A673 (cell line): ENCODE measurements around the gene UBASH3B. TPM values are rescaled to one million over a fixed set of nuclear protein-coding genes. Genes with fewer than 3 reads are reported as not detected.

Source experiments
- BruUV-seq: library from RNA; stranded (reverse); fragments of 400-500 nt; replicated peaks from 2 replicates; lab custom pipeline; 2021; lab: Mats Ljungman, UMichigan
- CTCF ChIA-PET: fragments of 300-600 bp; sonication (Branson Sonifier 250); formaldehyde crosslinking; loops from one replicate; lab custom pipeline; 2022; ENCODE audit warnings: antibody characterized with exemption; lab: Charles Lee
- POLR2A ChIA-PET: fragments of 300-600 bp; sonication (Branson Sonifier 250); formaldehyde crosslinking; loops from one replicate; lab custom pipeline; 2022; ENCODE audit warnings: antibody characterized with exemption; ENCODE audit not compliant: low non-redundant PET; lab: Charles Lee
- DNase-seq: peaks from one replicate; pipeline ENCODE4 v3.0.0-alpha.2; 2015; ENCODE audit warnings: low spot score
- H3K27ac ChIP-seq: fragments of 200-600 bp; sonication (generic); 2 replicates; pipeline ENCODE4 v1.5.1; 2016; ENCODE audit warnings: mixed run types, low read depth, mild to moderate bottlenecking, mixed read lengths, antibody characterized with exemption, low read length; ENCODE audit not compliant: poor library complexity, severe bottlenecking
- H3K27me3 ChIP-seq: fragments of 200-600 bp; sonication (generic); replicated peaks from 2 replicates; pipeline ENCODE4 v1.6.1; 2017; ENCODE audit warnings: mixed run types, low read depth, mild to moderate bottlenecking, mixed read lengths, antibody characterized with exemption, low read length; ENCODE audit not compliant: insufficient read depth, poor library complexity
- H3K36me3 ChIP-seq: fragments of 200-600 bp; sonication (generic); 2 replicates; pipeline ENCODE4 v1.6.1; 2016; ENCODE audit warnings: mixed run types, mild to moderate bottlenecking, mixed read lengths, antibody characterized with exemption, low read length; ENCODE audit not compliant: insufficient read depth, poor library complexity, severe bottlenecking
- H3K4me1 ChIP-seq: fragments of 200-600 bp; sonication (generic); 2 replicates; pipeline ENCODE4 v1.6.1; 2017; ENCODE audit warnings: mixed run types, mild to moderate bottlenecking, mixed read lengths, antibody characterized with exemption, low read length; ENCODE audit not compliant: insufficient read depth, poor library complexity, severe bottlenecking
- H3K4me3 ChIP-seq: fragments of 200-600 bp; sonication (generic); 2 replicates; pipeline ENCODE4 v1.5.1; 2016; ENCODE audit warnings: low read depth, mixed run types, mild to moderate bottlenecking, mixed read lengths, low read length; ENCODE audit not compliant: poor library complexity, severe bottlenecking
- H3K9me3 ChIP-seq: fragments of 200-600 bp; sonication (generic); 2 replicates; pipeline ENCODE4 v1.6.1; 2016; ENCODE audit warnings: mixed run types, low read depth, mild to moderate bottlenecking, mixed read lengths, antibody characterized with exemption, low read length; ENCODE audit not compliant: poor library complexity, severe bottlenecking
- EZH2 ChIP-seq: fragments of 200-600 bp; sonication (generic); IDR thresholded peaks from 2 replicates; pipeline ENCODE4 v1.6.1; 2017; ENCODE audit warnings: borderline replicate concordance, low read depth, mild to moderate bottlenecking, mixed read lengths, antibody characterized with exemption, low read length; ENCODE audit not compliant: poor library complexity, severe bottlenecking
- intact Hi-C: fragments of 100-400 bp; cut with micrococcal nuclease; formaldehyde crosslinking; loops from one replicate; pipeline ENCODE4 v1.10.0; 2022; ENCODE audit not compliant: unreplicated experiment
- total RNA-seq: library from RNA; stranded (reverse); gene quantifications from 2 replicates; pipeline ENCODE4 v1.2.3, GENCODE V29; 2021
- TF ChIP-seq, protein P1 (sequence below): fragments of 300-800, 200-600 bp; sonication (generic); conservative IDR thresholded peaks from 2 replicates; pipeline ENCODE4 v1.5.1; 2017; ENCODE audit warnings: low read depth, mild to moderate bottlenecking, antibody characterized with exemption, low read length, moderate library complexity, mixed read lengths

Gene UBASH3B
- total RNA-seq, 1 experiment from 2014 or later, result 15.3 TPM

DNA sequence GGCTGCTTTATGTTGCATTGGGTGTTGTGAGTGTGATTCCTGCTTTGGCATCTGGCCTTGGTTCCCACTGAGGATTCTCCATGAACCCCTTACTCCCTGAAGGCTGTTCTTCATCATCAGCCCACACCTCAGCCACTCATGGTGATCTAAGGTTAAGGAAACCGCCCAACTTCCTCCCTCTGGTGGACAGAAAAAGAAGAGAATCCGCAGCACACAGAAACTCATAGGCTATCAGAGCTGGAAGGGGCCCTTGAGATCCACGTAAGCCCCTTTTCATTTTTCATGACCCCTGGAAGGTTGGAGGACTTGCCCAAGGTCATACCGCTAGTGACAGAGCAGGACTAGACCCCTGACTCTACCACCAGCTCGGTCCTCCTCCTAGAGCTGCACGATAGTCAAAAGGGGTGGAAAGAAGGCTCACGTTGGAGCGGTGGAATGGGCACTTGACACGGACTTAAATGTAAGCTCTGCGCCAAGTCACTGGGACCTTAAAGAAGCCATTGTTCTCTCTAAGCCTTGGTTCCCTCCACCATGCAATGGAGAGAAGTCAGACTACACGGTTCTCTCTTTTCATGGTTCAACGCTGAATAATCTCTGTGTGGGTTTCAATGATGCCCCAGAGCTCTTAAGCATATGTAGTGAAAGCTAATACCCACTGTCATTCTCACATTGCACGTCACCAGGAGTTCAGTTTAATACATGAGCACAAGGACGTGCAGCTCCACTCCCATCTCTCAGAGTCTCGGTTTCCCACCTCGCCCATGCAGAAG, 99.2 kb downstream of the UBASH3B start:
- Histone ChIP-seq H3K4me1 (peaks cover 49% of the 10 kb centered on the region), H3K36me3 (no peaks in the 10 kb centered on the region), H3K27ac (no peak overlapping the region), H3K4me3 (no peak overlapping the region), H3K9me3 (no peaks in the 10 kb centered on the region), H3K27me3 (no peaks in the 10 kb centered on the region)
- POLR2A ChIA-PET, result no interaction called here
- BruUV-seq, result no TSS peak
- DNase-seq, result peak; percentile 59
- no peak for TF ChIP-seq EZH2
- TF ChIP-seq, protein P1, sequence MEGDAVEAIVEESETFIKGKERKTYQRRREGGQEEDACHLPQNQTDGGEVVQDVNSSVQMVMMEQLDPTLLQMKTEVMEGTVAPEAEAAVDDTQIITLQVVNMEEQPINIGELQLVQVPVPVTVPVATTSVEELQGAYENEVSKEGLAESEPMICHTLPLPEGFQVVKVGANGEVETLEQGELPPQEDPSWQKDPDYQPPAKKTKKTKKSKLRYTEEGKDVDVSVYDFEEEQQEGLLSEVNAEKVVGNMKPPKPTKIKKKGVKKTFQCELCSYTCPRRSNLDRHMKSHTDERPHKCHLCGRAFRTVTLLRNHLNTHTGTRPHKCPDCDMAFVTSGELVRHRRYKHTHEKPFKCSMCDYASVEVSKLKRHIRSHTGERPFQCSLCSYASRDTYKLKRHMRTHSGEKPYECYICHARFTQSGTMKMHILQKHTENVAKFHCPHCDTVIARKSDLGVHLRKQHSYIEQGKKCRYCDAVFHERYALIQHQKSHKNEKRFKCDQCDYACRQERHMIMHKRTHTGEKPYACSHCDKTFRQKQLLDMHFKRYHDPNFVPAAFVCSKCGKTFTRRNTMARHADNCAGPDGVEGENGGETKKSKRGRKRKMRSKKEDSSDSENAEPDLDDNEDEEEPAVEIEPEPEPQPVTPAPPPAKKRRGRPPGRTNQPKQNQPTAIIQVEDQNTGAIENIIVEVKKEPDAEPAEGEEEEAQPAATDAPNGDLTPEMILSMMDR, result peak; percentile 73
- CTCF ChIA-PET, result interaction anchor here (0.7 to 1.8 kb wide), 4 partner anchors 43 to 158 kb away, joined by 3 to 14 read pairs (median 8); partner anchors contain the start of gene UBASH3B
- intact Hi-C loops, result no loop called here

DNA sequence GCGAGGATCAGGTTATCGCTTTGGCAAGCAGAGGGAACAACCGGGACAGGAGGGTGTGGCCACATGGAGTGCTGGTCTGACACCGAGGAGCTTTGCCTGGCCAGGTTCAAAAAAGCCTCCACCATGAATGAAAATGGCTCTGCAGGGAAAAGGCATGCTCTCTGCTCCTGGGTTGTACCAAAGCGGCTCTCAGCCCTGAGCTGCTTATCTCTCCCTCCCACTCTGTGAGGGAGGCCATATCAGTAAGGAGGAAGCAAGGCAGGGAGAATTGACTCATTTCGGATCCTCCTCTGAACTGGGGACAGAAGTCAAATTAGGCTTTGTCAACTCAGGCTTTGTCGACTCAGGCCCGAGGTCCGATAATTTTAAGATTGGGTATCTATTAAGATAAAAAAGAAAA, 99.9 kb downstream of the UBASH3B start:
- POLR2A ChIA-PET, result no interaction called here
- Histone ChIP-seq H3K4me1 (peaks cover 52% of the 10 kb centered on the region), H3K27ac (no peak overlapping the region), H3K36me3 (no peaks in the 10 kb centered on the region), H3K4me3 (no peak overlapping the region), H3K27me3 (no peaks in the 10 kb centered on the region), H3K9me3 (no peaks in the 10 kb centered on the region)
- intact Hi-C loops, result no loop called here
- CTCF ChIA-PET, result interaction anchor here (0.7 to 1.8 kb wide), 3 partner anchors 43 to 159 kb away, joined by 3 to 14 read pairs (median 12); no protein-coding TSS in a partner anchor
- no peak for DNase-seq
- no peak for TF ChIP-seq EZH2
- TF ChIP-seq, protein P1, result no peak
- BruUV-seq, result no TSS peak

DNA sequence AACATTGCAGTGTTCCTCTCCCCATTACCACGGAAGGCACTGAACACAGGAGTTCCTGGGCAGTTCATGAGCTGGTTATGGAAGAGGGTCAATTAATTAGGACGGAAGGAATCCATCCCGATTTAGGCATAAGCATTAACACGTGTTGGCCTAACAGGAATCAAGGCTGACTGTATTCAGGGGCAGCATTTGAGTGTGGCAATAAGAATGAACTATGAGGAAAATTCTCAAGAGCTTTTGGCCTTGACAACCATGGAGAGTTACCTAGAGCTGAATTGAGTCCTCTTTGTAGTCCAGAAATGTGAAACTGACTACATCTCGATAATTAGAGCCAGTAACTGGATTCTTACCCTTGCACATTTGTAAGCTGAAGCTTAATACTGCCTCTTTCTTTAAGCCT, 100.4 kb downstream of the UBASH3B start:
- POLR2A ChIA-PET, result no interaction called here
- TF ChIP-seq, protein P1, result no peak
- TF ChIP-seq EZH2, result no peak

More for the DNA sequence above, 100.4 kb downstream of the UBASH3B start:
- intact Hi-C loops, result no loop called here
- CTCF ChIA-PET, result interaction anchor here (1.7 kb wide), 1 partner anchor 44 kb away, joined by 12 read pairs; no protein-coding TSS in a partner anchor
- no TSS peak for BruUV-seq
- no peak overlapping the region for H3K4me3 ChIP-seq
- H3K27ac ChIP-seq, result no peak overlapping the region
- no peaks in the 10 kb centered on the region for H3K36me3 ChIP-seq
- no peaks in the 10 kb centered on the region for H3K27me3 ChIP-seq
- DNase-seq, result no peak
- no peaks in the 10 kb centered on the region for H3K9me3 ChIP-seq
- H3K4me1 ChIP-seq, result peaks cover 52% of the 10 kb centered on the region
